Memory B cell (primary cell): Measurements from ENCODE around the gene PPP1R1B.

Experiments
- ATAC-seq: fragments of 150-1000 bp; cut with Tn5 transposase; 2 replicates; pipeline ENCODE4 v1.10.0; 2021; ENCODE audit warnings: low read depth, mild to moderate bottlenecking, moderate library complexity
- DNase-seq, 2 donors: peaks; one replicate each; pipeline ENCODE4 v3.0.0; 2022; ENCODE audit warnings: low spot score in 2 of 2
- H3K27ac Mint-ChIP-seq: one replicate; pipeline ENCODE4 v1.8.0; 2022; ENCODE audit warnings: mild to moderate bottlenecking, moderate library complexity, mixed read lengths
- H3K27me3 Mint-ChIP-seq: one replicate; pipeline ENCODE4 v1.8.0; 2022; ENCODE audit warnings: mixed read lengths
- H3K36me3 Mint-ChIP-seq: one replicate; pipeline ENCODE4 v1.8.0; 2022; ENCODE audit warnings: mild to moderate bottlenecking, mixed read lengths
- H3K4me1 Mint-ChIP-seq: one replicate; pipeline ENCODE4 v1.8.0; 2022; ENCODE audit warnings: mixed read lengths
- H3K4me3 Mint-ChIP-seq: one replicate; pipeline ENCODE4 v1.8.0; 2022; ENCODE audit warnings: mild to moderate bottlenecking, moderate library complexity, mixed read lengths
- H3K9me3 Mint-ChIP-seq: one replicate; pipeline ENCODE4 v1.8.0; 2022; ENCODE audit warnings: mixed read lengths

Gene PPP1R1B

DNA sequence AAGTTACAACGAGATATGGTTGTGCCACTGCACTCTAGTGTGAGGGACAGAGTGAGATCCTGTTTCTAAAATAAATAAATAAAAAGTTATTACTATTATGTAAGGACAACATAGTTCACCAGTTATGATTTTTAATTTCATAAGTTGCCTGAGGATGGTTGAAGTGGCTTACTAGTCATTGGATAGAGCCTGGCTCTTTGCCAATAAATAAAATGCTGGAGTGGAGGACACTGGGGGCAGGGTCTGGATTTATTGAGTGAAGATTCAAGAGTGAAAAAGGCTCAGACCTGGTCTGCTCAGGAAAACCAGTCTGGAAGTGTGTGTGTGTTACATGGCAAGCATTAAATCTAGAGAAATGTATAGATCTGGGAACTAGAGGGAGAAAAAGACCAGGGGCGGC is 12.3 kb downstream of the PPP1R1B start:
- Mint-ChIP-seq H3K36me3 (no peaks in the 10 kb centered on the region), H3K4me3 (no peak overlapping the region), H3K27me3 (no peaks in the 10 kb centered on the region), H3K27ac (no peak overlapping the region), H3K9me3 (no peaks in the 10 kb centered on the region), H3K4me1 (peaks cover 40% of the 10 kb centered on the region)
- no peak for ATAC-seq
- DNase-seq = no peak

DNA sequence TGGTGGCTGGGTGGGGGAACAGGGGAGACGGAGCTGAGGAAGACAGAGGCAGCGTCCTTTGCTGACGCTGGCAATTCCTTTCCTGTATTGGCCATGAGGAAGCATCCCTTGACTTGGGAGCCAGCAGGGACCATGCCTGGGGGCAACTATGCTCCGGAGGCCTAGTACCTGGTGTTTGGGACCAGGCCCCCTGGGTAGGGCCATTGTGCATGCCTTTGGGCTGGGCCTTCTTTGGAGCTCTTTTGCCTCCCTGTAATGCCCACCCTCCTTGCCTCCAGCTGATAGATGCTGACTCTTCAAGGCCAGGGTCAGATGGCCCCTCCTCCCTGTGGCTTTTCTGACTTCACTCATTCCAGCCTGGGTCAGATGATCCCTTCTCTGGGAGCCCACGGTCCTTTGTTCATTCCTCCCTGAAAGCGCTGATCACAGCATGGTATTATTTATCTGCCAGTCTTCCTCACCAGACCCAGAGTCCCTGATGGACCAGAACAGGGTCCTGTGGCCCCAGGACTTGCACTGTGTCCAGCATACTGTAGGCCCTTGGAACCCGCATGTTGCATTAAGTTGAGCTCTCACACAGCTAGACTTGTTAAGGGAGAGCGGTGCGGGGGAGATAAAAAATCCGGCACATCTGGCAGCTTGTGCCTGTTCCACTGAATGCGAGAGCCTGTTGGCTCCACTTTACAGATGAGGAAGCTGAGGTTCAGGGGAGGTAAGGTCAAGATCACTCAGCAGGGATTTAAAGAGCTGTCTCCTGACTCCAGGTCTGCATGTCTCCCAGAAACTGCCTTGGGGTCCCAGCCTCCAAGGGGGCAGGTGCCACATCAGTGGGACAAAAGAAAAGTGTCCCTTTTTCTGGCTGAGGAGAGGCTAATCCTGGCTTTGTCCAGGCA is 13.1 kb downstream of the PPP1R1B start:
- Mint-ChIP-seq H3K27me3 (no peaks in the 10 kb centered on the region), H3K36me3 (no peaks in the 10 kb centered on the region), H3K27ac (no peak overlapping the region), H3K4me1 (peaks cover 40% of the 10 kb centered on the region), H3K9me3 (no peaks in the 10 kb centered on the region), H3K4me3 (no peak overlapping the region)
- DNase-seq (no peak), ATAC-seq (no peak)

DNA sequence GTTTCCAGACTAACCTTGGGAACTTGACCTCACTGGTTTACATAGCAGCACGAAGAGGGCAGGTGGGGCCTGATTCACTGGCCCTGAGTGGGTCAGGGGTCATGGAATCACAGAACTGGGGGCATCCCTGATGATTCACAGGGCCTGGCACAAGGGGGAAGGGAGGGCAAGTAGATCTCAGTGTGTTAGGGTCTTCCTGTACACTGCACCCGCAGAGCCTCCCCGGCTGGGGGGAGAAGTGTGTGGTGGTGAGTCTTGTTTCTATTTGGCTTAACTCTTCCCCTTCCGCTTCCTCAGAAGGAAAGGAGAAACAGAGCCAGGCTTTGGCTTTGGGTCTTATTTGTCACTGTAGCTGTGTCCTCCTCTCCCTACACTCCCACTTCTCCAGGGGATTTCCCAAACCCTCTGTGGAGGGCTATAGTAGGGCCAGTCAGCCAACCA is 13.9 kb downstream of the PPP1R1B start:
- Mint-ChIP-seq H3K27me3 (no peaks in the 10 kb centered on the region), H3K36me3 (no peaks in the 10 kb centered on the region), H3K4me3 (no peak overlapping the region), H3K9me3 (no peaks in the 10 kb centered on the region), H3K27ac (no peak overlapping the region), H3K4me1 (peaks cover 42% of the 10 kb centered on the region)
- DNase-seq (no peak), ATAC-seq (no peak)

DNA sequence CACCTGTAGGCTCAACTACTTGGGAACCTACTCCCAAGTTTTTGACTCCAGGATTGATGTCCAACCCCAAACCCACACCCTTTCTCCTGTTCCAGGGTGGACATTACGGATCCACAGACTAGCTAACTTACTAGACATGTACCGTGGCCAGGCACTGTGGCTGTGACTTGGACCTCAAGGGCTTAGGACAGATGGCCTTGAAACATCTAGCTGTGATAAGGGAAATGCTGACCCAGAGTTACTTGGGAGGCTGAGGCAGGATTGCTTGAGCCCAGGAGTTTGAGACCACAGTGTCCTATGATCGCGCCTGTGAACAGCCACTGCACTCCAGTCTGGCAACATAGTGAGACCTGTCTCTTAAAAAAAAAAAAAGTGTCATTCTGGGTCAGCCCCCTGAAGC is 14.3 kb downstream of the PPP1R1B start:
- no peak for ATAC-seq
- DNase-seq = no peak
- no peaks in the 10 kb centered on the region for H3K36me3 Mint-ChIP-seq
- peaks cover 42% of the 10 kb centered on the region for H3K4me1 Mint-ChIP-seq
- no peaks in the 10 kb centered on the region for H3K9me3 Mint-ChIP-seq
- no peaks in the 10 kb centered on the region for H3K27me3 Mint-ChIP-seq
- H3K27ac Mint-ChIP-seq = no peak overlapping the region
- no peak overlapping the region for H3K4me3 Mint-ChIP-seq

DNA sequence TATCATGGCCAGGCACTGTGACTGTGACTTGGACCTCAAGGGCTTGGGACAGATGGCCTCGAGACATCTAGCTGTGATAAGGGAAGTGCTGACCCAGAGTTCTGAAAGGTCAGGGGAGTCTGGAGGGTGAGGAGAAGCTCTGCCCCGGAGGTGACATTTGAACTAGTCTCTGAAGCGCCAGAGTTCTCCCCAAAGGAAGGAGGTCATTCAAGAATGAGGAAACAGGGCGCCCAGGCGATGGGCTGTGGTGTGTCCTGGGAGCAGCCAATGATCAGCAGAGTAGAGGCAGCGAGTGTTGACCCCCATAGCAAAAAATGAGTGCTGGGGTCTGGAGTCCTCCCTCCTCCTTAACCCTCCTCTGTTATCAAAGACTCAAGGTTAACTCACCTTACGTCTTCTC is 15.1 kb downstream of the PPP1R1B start:
- no peaks in the 10 kb centered on the region for H3K9me3 Mint-ChIP-seq
- no peak for DNase-seq
- peaks cover 39% of the 10 kb centered on the region for H3K4me1 Mint-ChIP-seq
- no peaks in the 10 kb centered on the region for H3K36me3 Mint-ChIP-seq
- ATAC-seq = no peak
- H3K27ac Mint-ChIP-seq = no peak overlapping the region
- no peak overlapping the region for H3K4me3 Mint-ChIP-seq
- no peaks in the 10 kb centered on the region for H3K27me3 Mint-ChIP-seq

DNA sequence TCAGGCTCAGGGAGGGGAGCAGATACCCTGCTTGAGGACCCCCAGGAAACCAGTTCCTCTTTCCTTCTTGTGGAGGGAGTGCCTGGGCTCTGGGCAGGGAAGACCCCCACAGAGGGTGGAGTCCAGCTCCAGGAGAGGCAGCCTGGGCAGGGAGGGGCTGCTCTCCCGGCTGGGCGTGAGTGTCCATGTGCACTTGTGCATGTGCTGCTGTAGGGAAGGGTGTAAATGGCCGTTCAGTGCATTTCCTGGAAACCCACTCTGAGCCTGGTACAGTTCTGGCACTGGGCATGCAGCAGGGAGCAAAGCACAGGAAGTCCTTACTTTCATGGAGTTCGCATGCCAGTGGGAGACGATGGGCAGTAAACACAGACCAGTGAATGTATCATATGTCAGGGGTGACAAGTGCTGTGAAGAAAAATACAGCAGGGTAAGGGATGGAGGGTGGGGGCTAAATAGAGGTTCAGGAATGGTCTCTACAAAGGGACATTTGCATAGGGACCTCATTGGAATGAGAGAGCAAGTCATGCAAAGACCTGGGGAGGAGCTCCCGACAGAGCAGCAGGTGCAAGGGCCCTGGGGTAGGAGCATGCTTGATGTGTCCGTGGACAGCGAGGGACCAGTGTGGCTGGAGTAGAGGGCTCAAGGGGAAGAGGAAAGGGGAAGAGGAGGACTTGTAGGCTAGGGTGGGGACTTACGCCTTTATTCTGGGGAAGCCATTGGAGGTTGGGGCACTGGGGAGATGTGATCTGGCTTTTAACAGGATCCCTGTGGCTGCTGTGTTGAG is 15.7 kb downstream of the PPP1R1B start:
- DNase-seq = no peak
- H3K4me3 Mint-ChIP-seq = no peak overlapping the region
- H3K36me3 Mint-ChIP-seq = no peaks in the 10 kb centered on the region
- H3K4me1 Mint-ChIP-seq = peaks cover 39% of the 10 kb centered on the region
- no peaks in the 10 kb centered on the region for H3K27me3 Mint-ChIP-seq
- no peaks in the 10 kb centered on the region for H3K9me3 Mint-ChIP-seq
- ATAC-seq = no peak
- H3K27ac Mint-ChIP-seq = no peak overlapping the region

DNA sequence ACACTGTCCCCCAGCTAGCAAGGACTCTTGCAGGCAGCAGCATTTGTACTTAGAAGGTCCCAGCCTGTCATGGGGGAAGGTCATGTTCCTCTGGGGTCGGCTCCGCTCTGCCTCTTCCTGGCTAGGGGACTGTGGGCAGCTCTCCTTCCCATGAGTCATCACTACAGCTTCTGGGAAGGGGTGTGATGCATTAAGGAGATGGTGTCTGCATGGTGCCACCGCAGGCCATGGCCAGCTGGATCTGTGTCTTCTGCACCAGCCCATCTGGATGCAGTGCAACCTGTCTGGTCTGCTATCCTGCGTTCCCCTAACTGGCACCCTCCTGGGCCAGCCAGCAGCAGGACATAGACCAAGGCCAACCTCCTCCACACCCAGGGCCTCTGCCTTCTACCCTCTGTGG is 16.5 kb downstream of the PPP1R1B start:
- Mint-ChIP-seq H3K4me3 (no peak overlapping the region), H3K27me3 (no peaks in the 10 kb centered on the region), H3K36me3 (no peaks in the 10 kb centered on the region), H3K27ac (no peak overlapping the region), H3K9me3 (no peaks in the 10 kb centered on the region), H3K4me1 (peaks cover 32% of the 10 kb centered on the region)
- no peak for DNase-seq
- no peak for ATAC-seq

DNA sequence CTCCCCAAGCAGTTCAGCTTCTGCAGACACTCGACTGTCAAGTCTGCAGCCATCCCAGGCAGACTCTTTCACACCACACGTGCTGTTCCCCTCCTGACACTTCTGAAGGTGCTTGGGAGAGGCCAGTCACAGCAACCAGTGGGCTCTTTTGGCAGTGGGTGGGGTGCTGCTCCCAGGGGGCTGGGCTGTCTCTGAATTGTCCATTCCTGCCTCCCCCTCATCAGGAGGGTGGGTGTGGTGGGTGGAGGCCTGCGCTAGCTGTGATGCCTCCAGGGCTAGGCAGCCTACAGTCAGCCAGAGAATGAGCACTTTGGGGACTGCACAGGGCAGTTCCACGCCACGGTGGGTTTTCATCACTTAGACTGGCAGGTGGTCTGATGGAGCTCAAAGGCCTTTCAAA is 20.5 kb downstream of the PPP1R1B start:
- no peak overlapping the region for H3K4me3 Mint-ChIP-seq
- H3K27ac Mint-ChIP-seq = no peak overlapping the region
- H3K4me1 Mint-ChIP-seq = peaks cover 27% of the 10 kb centered on the region
- no peaks in the 10 kb centered on the region for H3K9me3 Mint-ChIP-seq
- H3K36me3 Mint-ChIP-seq = peaks cover 11% of the 10 kb centered on the region
- ATAC-seq (no peak), DNase-seq (no peak)
- no peaks in the 10 kb centered on the region for H3K27me3 Mint-ChIP-seq

DNA sequence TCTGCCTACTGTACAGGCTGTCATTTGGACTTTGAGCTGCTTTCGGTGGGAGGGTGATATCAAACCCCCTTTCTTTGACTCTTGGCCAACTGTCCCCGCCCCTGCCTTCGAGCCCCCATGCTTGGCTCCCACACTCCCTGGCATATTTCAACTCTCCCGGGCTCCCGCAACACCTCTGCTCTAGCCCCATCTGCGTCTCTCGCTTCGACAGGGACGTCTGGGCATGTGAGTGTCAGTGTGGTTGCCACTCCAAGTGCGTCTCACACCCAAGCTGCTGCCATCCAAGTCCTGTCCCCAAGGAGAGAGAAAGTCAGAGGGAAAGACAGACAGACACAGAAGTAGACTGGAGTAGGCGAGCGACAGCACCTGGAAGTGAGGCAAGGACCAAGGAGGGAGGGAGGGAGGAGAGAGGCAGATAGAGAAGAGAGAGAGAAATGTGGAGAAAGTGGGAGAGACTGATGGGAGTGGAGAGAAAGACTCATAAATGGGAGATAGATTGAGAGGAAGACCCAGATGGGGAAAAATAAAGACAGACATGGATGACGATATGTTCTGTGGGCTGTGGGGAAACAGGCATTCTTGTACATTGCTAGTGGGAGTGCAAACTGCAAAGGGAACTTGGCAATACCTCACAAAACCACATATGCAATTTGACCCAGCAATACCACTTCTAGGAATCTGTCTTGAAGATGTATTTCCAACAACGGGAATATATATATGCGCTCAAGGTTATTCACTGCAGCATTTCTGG is 22.0 kb downstream of the PPP1R1B start:
- Mint-ChIP-seq H3K27ac (no peak overlapping the region), H3K9me3 (no peaks in the 10 kb centered on the region), H3K27me3 (no peaks in the 10 kb centered on the region), H3K36me3 (peaks cover 11% of the 10 kb centered on the region), H3K4me3 (no peak overlapping the region), H3K4me1 (peaks cover 30% of the 10 kb centered on the region)
- DNase-seq (no peak), ATAC-seq (no peak)

DNA sequence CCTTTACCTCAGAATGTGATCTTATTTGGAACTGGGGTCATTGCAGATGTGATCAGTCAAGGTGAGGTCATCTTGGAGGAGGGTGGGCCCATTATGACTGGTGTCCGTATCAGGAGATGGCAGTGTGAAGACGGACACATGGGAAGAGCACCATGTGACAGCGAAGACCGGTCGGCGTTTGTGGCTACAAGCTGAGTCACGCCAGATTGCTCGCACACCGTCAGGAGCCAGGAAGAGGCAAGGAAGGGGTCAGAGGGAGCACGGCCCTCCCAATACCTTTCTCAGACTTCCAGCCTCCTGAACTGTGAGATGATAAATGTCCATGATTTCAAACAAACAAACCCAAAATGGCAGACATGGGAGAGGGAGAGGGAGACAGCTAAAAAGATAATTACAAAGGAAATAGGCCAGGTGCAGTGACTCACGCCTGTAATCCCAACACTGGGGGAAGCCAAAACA is 23.4 kb downstream of the PPP1R1B start:
- H3K9me3 Mint-ChIP-seq = no peaks in the 10 kb centered on the region
- ATAC-seq (no peak), DNase-seq (no peak)
- H3K27ac Mint-ChIP-seq = no peak overlapping the region
- no peak overlapping the region for H3K4me3 Mint-ChIP-seq
- H3K27me3 Mint-ChIP-seq = no peaks in the 10 kb centered on the region
- H3K4me1 Mint-ChIP-seq = peaks cover 32% of the 10 kb centered on the region
- H3K36me3 Mint-ChIP-seq = peaks cover 11% of the 10 kb centered on the region

DNA sequence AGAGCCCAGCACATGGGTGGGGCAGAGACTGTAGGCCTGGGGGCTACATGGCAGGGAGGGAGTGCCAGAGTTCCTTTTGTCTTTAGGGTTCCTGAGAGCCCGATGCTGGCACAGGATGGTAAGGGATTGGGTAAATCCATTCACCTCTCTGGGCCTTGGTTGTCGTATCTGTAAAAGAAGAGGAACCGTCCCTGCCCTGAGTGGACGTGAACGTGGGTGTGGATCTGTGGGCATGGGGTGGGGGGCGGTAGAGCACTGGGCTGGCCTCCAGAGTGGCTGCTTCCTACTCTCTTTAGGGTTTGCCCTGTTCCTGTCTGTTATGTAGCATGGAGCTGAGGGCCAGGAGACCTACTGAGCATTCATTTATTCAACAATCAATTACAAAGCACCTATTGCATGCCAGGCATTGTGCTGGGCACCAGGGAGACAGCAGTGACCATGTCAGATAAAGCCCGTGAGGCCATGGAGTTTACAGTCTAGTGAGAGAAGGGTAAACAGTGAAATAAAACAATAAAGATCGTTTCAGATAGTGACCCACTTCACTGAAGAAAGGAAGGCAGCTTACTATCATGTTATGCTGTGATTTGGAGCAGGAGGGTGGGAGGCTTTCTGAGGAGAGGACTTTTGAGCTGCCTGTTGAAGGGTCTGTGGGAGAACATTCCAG is 25.3 kb downstream of the PPP1R1B start:
- no peak for ATAC-seq
- Mint-ChIP-seq H3K4me3 (no peak overlapping the region), H3K4me1 (peaks cover 31% of the 10 kb centered on the region)

DNA sequence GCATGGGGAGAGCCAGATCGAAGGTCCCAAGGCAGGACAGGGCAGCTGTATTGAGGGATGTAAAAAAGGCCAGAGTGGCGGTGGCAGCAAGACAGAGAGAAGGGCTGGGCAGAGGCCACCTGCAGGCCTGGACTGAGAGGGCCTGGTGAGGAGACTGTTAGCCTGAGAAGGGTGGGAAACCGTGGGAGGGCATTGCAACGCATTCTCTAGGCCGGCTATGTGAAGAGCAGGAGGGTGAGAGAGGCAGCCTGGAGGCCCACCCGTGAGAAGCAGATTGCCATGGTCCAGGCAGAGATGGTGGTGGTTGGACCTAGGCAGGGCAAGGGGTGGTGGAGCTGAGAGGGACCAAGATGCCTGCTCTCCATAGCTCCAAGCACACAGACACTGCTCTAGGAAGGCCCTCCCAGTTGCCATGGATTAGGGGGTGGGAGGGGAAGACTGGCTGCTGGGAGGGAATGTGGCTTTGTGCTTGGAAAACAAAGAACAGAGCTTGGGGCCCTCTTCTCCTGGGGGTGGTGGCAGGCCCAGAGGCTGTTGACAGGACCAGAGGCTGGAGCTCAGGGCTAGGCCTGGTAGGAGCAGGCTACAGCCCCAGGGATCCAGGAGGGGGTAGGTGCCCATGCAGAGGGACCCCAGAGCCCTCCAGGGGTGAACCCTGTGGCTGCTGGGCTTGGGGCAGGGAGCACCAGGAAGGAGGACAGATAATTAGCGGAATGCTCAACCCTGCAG is 26.0 kb downstream of the PPP1R1B start:
- Mint-ChIP-seq H3K4me3 (no peak overlapping the region), H3K9me3 (no peaks in the 10 kb centered on the region), H3K27me3 (no peaks in the 10 kb centered on the region), H3K27ac (peak overlapping the region; percentile 67), H3K4me1 (peaks cover 31% of the 10 kb centered on the region), H3K36me3 (peaks cover 17% of the 10 kb centered on the region)
- DNase-seq (no peak), ATAC-seq (no peak)

More for the DNA sequence above, 25.3 kb downstream of the PPP1R1B start:
- peaks cover 17% of the 10 kb centered on the region for H3K36me3 Mint-ChIP-seq
- H3K27me3 Mint-ChIP-seq = no peaks in the 10 kb centered on the region
- no peaks in the 10 kb centered on the region for H3K9me3 Mint-ChIP-seq
- H3K27ac Mint-ChIP-seq = peak overlapping the region; percentile 67
- no peak for DNase-seq

DNA sequence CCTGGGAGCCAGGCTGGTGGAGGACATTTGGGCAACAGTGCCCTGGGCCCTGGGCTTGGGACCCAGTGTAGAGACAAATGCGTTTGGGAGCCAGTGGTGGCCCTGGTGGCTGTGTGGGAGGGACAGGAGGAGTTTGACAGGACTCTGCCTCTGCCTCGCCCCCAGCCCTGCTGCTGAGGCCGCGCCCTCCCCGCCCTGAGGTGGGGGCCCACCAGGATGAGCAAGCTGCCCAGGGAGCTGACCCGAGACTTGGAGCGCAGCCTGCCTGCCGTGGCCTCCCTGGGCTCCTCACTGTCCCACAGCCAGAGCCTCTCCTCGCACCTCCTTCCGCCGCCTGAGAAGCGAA is 26.5 kb downstream of the PPP1R1B start:
- peaks cover 31% of the 10 kb centered on the region for H3K4me1 Mint-ChIP-seq
- DNase-seq = no peak
- no peak for ATAC-seq
- H3K4me3 Mint-ChIP-seq = no peak overlapping the region
- no peaks in the 10 kb centered on the region for H3K27me3 Mint-ChIP-seq
- no peaks in the 10 kb centered on the region for H3K9me3 Mint-ChIP-seq
- no peak overlapping the region for H3K27ac Mint-ChIP-seq
- peaks cover 17% of the 10 kb centered on the region for H3K36me3 Mint-ChIP-seq
